IPS-11a (cell line): ENCODE measurements around the gene PEX3.
"Not testable (repeated sequence)": the region's sequence is repeated elsewhere in the genome, so short reads cannot be mapped to it uniquely, and the experiment has no call there.

Source experiments
- H3K4me3 ChIP-seq: one replicate; pipeline ENCODE4 v1.5.1; 2013; ENCODE audit warnings: low read depth, low read length, control low read depth

The PEX3 gene

GRCh38 chr6:143505537-143505936 lies 54.9 kb downstream of the PEX3 start:
- H3K4me3 ChIP-seq, result no peak overlapping the region

- no peak overlapping the region for H3K4me3 ChIP-seq
Measured at GRCh38 chr6:143506199-143506598, 55.6 kb downstream of the PEX3 start.

GRCh38 chr6:143506620-143507019 lies 56.0 kb downstream of the PEX3 start:
- H3K4me3 ChIP-seq, result no peak overlapping the region

GRCh38 chr6:143507358-143508145 lies 56.9 kb downstream of the PEX3 start:
- no peak overlapping the region for H3K4me3 ChIP-seq

- not testable (repeated sequence) for H3K4me3 ChIP-seq
Measured at GRCh38 chr6:143510326-143510725, 59.7 kb downstream of the PEX3 start.

GRCh38 chr6:143510991-143511891 lies 60.6 kb downstream of the PEX3 start, which contains the start of gene FUCA2:
Gene FUCA2 (minus strand): TSS chr6:143511720. CDS start chr6:143511634, 86 bp downstream.
- peak within 1 kb of the TSS; percentile 77 for H3K4me3 ChIP-seq

GRCh38 chr6:143513410-143513809 lies 62.8 kb downstream of the PEX3 start:
- no peak overlapping the region for H3K4me3 ChIP-seq

GRCh38 chr6:143515061-143515760 lies 64.6 kb downstream of the PEX3 start:
- no peak overlapping the region for H3K4me3 ChIP-seq

GRCh38 chr6:143515766-143516355 lies 65.3 kb downstream of the PEX3 start:
- no peak overlapping the region for H3K4me3 ChIP-seq

GRCh38 chr6:143516690-143517446 lies 66.3 kb downstream of the PEX3 start:
- no peak overlapping the region for H3K4me3 ChIP-seq

GRCh38 chr6:143517447-143517773 lies 66.8 kb downstream of the PEX3 start:
- no peak overlapping the region for H3K4me3 ChIP-seq

- no peak overlapping the region for H3K4me3 ChIP-seq
Measured at GRCh38 chr6:143522039-143522600, 71.5 kb downstream of the PEX3 start.

GRCh38 chr6:143525356-143525755 lies 74.8 kb downstream of the PEX3 start:
- H3K4me3 ChIP-seq, result no peak overlapping the region

- H3K4me3 ChIP-seq, result no peak overlapping the region
Measured at GRCh38 chr6:143527677-143528076, 77.1 kb downstream of the PEX3 start.

GRCh38 chr6:143528164-143528811 lies 77.7 kb downstream of the PEX3 start:
- no peak overlapping the region for H3K4me3 ChIP-seq

- H3K4me3 ChIP-seq, result no peak overlapping the region
Measured at GRCh38 chr6:143529095-143529494, 78.5 kb downstream of the PEX3 start.

- H3K4me3 ChIP-seq, result no peak overlapping the region
Measured at GRCh38 chr6:143531720-143532499, 81.3 kb downstream of the PEX3 start.

GRCh38 chr6:143535189-143535614 lies 84.6 kb downstream of the PEX3 start:
- no peak overlapping the region for H3K4me3 ChIP-seq

- H3K4me3 ChIP-seq, result peak overlapping the region; percentile 30
Measured at GRCh38 chr6:143536461-143536865, 85.9 kb downstream of the PEX3 start.
